Duodenal mucosa (tissue), 2 donors: ENCODE data around the gene TEX44.

Experiments
- H3K27ac ChIP-seq: one replicate; pipeline ENCODE4 v1.7.0; 2013; ENCODE audit warnings: low read depth, low read length
- H3K27me3 ChIP-seq, 2 donors: one replicate each; pipeline ENCODE4 v1.7.0; 2013; ENCODE audit warnings: low read length in 2 of 2, control low read depth in 1 of 2; ENCODE audit not compliant: insufficient read depth in 2 of 2, control insufficient read depth in 1 of 2
- H3K36me3 ChIP-seq, 2 donors: one replicate each; pipeline ENCODE4 v1.7.0; 2013; ENCODE audit warnings: low read length in 2 of 2, control low read depth in 1 of 2; ENCODE audit not compliant: insufficient read depth in 2 of 2, control insufficient read depth in 1 of 2
- H3K4me1 ChIP-seq, 2 donors: one replicate each; pipeline ENCODE4 v1.7.0; 2013; ENCODE audit warnings: low read length in 2 of 2, control low read depth in 1 of 2; ENCODE audit not compliant: insufficient read depth in 2 of 2, control insufficient read depth in 1 of 2
- H3K4me3 ChIP-seq, 2 donors: one replicate each; pipeline ENCODE4 v1.7.0; 2013; ENCODE audit warnings: low read length in 2 of 2, low read depth in 1 of 2
- H3K9ac ChIP-seq, 2 donors: one replicate each; pipeline ENCODE4 v1.7.0; 2013; ENCODE audit warnings: low read length in 2 of 2, low read depth in 1 of 2
- H3K9me3 ChIP-seq, 2 donors: one replicate each; pipeline ENCODE4 v1.7.0; 2013; ENCODE audit warnings: low read length in 2 of 2, control low read depth in 1 of 2; ENCODE audit not compliant: control insufficient read depth in 1 of 2

The TEX44 gene

DNA sequence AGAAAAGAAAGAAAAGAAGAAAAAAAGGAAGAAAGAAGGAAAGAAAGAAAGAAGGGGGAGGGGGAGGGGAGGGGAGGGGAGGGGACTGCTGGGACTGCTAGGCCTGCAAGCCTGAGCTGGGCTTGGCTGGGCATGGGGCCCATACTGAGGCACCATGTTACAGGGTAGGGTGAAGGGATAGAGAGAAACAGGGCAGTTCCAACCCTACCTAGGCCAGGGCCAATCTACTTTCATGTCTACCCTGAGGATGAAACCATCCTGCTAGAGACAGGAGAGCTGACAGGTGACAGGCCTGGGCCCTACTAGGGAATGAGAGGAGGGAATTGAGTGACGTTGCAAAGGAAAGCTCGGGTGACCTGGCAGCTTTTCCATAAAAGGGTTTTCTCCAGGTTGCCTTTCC is 41.7 kb downstream of the TEX44 start:
- Histone ChIP-seq H3K36me3 (no peaks in the 10 kb centered on the region), H3K9ac (no peak overlapping the region), H3K27me3 (no peaks in the 10 kb centered on the region), H3K9me3 (no peaks in the 10 kb centered on the region), H3K4me1 (no peaks in the 10 kb centered on the region), H3K4me3 (no peak overlapping the region), H3K27ac (no peak overlapping the region)

DNA sequence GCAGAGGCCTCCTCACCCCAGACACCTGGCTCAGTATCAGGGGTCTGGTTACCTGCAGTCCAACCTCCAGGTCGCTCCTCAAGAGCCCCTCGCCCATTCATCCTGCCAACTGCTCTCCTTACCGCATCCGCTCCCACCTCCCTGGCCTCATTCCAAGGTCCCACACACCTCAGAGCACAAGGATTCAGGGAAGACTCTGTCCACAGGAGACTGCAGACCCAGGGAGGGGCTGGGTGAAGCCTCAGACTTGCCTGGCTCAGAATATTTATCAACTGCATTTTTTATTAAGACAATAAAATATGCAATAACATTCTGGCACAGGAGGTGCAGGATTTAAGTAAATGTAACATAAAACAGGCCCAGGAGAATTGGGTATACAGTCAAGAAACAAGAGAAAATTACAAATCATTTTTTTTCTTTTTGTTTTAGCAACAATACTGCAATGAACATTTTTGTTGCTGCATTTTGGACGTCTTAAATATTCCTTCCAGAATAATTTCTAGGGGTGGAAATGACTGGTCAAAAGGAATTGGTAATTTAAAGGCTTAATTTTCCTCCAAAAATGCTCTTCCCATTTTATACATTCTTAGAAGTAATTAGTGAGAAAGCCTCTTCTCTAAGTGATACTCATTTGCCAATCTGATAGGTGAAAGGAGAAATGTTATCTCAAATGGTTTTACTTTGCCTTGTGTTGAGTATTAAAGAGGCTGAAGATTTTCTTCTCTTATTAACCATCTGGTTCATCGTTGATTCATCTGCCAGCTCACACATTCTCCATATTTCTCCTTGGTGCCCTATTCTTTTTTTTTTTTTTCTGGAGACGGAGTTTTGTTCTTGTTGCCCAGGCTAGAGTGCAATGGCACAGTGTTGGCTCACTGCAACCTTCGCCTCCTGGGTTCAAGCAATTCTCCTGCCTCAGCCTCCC is 42.5 kb downstream of the TEX44 start:
- H3K4me3 ChIP-seq, result no peak overlapping the region
- H3K27ac ChIP-seq, result no peak overlapping the region
- H3K27me3 ChIP-seq, result no peaks in the 10 kb centered on the region
- H3K9ac ChIP-seq, result no peak overlapping the region
- H3K4me1 ChIP-seq, result no peaks in the 10 kb centered on the region
- no peaks in the 10 kb centered on the region for H3K9me3 ChIP-seq
- H3K36me3 ChIP-seq, result no peaks in the 10 kb centered on the region

- no peaks in the 10 kb centered on the region for H3K9me3 ChIP-seq
- no peak overlapping the region for H3K4me3 ChIP-seq
- H3K36me3 ChIP-seq, result no peaks in the 10 kb centered on the region
- no peaks in the 10 kb centered on the region for H3K27me3 ChIP-seq
- H3K4me1 ChIP-seq, result peaks cover 14 to 15% of the 10 kb centered on the region in 2 donors
- H3K9ac ChIP-seq, result no peak overlapping the region
- H3K27ac ChIP-seq, result peak overlapping the region; percentile 53
Observed at GRCh38 chr2:231640241-231640640, 47.6 kb downstream of the TEX44 start.

GRCh38 chr2:231640641-231641111 is 48.0 kb downstream of the TEX44 start:
- H3K36me3 ChIP-seq, result no peaks in the 10 kb centered on the region
- no peaks in the 10 kb centered on the region for H3K9me3 ChIP-seq
- peak overlapping the region; percentile 53 for H3K27ac ChIP-seq
- no peak overlapping the region for H3K9ac ChIP-seq
- no peak overlapping the region for H3K4me3 ChIP-seq
- H3K4me1 ChIP-seq, result peaks cover 14 to 15% of the 10 kb centered on the region in 2 donors
- H3K27me3 ChIP-seq, result no peaks in the 10 kb centered on the region

DNA sequence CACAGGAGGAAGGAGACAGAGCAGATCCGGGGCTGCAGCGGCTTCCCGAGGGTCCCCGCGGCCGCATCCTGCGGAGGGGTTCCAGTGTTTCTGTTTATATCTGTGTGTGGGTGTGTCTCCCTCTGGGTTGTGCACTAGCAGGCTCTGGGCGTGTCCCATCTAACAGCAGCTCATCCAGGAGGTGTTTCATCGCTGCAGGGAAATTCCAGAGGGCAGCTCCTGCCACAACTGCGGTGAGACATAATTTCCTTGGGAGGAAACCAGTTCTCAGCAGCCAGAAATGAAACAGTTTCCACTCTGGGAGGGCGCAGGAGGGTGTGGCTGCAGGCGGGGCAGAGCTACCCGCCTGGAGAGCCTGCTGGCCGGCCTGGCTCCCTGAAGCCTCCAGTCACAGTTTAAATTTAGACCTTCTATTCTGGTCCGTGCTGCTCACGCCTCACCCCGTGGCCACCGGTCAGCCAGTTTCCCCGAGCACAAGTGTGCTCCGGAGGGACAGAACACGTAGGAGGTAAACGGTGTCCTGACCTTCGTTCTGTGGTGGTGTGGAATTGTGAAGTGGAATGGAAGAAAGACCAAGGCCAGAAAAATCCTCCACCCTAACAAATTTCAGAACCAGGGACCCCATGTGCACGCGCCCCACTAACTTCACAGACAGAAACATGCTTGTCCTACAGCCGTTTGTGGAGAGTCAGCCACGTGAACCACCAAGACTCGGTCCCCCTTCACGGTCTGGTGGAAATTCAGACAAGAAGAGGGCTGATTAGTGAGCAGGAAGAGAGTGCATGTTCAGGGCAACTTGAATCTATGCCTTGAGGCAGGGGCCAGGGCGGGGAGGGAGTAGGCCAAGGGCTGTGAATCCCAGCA is 50.2 kb downstream of the TEX44 start:
- Histone ChIP-seq H3K9ac (peak overlapping the region; percentile 56 to 60), H3K4me3 (peak overlapping the region; percentile 42 to 48), H3K4me1 (peaks cover 14 to 15% of the 10 kb centered on the region in 2 donors), H3K27me3 (no peaks in the 10 kb centered on the region), H3K9me3 (no peaks in the 10 kb centered on the region), H3K36me3 (no peaks in the 10 kb centered on the region), H3K27ac (peak overlapping the region; percentile 79)

- H3K4me3 ChIP-seq, result no peak overlapping the region
- H3K36me3 ChIP-seq, result no peaks in the 10 kb centered on the region
- peak overlapping the region; percentile 79 for H3K27ac ChIP-seq
- H3K4me1 ChIP-seq, result peaks cover 14 to 15% of the 10 kb centered on the region in 2 donors
- no peaks in the 10 kb centered on the region for H3K27me3 ChIP-seq
- H3K9me3 ChIP-seq, result no peaks in the 10 kb centered on the region
- peak overlapping the region; percentile 56 to 60 for H3K9ac ChIP-seq
Observed at GRCh38 chr2:231643495-231643888, 50.8 kb downstream of the TEX44 start.
